Measurements from ENCODE around the gene GAS2L1.
"Not testable (repeated sequence)": the region's sequence is repeated elsewhere in the genome, so short reads cannot be mapped to it uniquely, and the experiment has no call there.

GAS2L1 gene

DNA sequence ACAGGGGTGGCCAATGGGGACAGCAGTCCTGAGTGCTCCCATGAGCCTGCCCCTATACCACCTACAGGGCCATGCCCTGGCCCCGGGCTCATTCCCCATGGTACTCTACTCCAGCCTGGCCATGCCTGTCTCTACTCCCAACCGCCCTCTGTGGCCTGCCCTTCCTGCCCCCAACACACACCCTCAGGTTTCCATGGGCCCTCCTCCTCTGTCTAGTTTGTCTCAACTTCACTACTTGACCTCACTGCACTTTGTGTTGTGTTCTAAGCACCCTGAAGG lies 35.3 kb downstream of the GAS2L1 start:
- H3K27ac ChIP-seq (ENCODE audit: insufficient read depth, low read length, poor library complexity, severe bottlenecking), result no peak overlapping the region
- H3K27me3 ChIP-seq (replicated peaks; ENCODE audit: control insufficient read depth, insufficient read depth, low read length, poor library complexity, severe bottlenecking), result no peaks in the 10 kb centered on the region
- no peaks in the 10 kb centered on the region for H3K9me3 ChIP-seq (ENCODE audit: control insufficient read depth, low read length)
- no peaks in the 10 kb centered on the region for H3K4me1 ChIP-seq (ENCODE audit: control insufficient read depth, insufficient read depth, low read length, poor library complexity, severe bottlenecking)
- no peak overlapping the region for H3K4me3 ChIP-seq (ENCODE audit: insufficient read depth, low read depth, low read length, poor library complexity, severe bottlenecking)
- DNase-seq, result no peak
- H3K36me3 ChIP-seq (ENCODE audit: control insufficient read depth, insufficient read depth, low read length), result peaks cover 81% of the 10 kb centered on the region

DNA sequence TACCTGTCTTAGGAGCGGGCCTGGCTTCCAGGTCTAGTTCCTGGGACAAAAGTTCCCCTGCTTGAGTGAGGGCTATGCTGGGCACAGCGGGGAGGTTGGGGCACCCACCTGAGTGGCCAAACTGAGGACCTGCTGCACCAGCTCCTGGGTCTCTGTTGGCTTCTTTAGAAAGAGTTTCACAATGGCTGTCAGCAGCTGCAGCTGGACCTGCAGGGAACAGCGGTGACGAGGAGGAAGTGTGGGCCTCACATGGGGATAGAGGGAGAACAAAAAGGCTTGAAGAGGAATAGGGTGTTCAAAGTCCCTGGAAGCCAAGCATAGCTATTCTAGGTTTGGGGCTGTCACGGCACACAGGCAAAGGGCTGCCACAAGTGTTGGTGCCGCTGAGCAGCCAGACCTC lies 35.7 kb downstream of the GAS2L1 start:
- Histone ChIP-seq H3K4me3 (ENCODE audit: insufficient read depth, low read depth, low read length, poor library complexity, severe bottlenecking) (no peak overlapping the region), H3K27ac (ENCODE audit: insufficient read depth, low read length, poor library complexity, severe bottlenecking) (no peak overlapping the region), H3K27me3 (replicated peaks; ENCODE audit: control insufficient read depth, insufficient read depth, low read length, poor library complexity, severe bottlenecking) (no peaks in the 10 kb centered on the region), H3K9me3 (ENCODE audit: control insufficient read depth, low read length) (no peaks in the 10 kb centered on the region), H3K4me1 (ENCODE audit: control insufficient read depth, insufficient read depth, low read length, poor library complexity, severe bottlenecking) (no peaks in the 10 kb centered on the region), H3K36me3 (ENCODE audit: control insufficient read depth, insufficient read depth, low read length) (peaks cover 81% of the 10 kb centered on the region)
- DNase-seq, result no peak

DNA sequence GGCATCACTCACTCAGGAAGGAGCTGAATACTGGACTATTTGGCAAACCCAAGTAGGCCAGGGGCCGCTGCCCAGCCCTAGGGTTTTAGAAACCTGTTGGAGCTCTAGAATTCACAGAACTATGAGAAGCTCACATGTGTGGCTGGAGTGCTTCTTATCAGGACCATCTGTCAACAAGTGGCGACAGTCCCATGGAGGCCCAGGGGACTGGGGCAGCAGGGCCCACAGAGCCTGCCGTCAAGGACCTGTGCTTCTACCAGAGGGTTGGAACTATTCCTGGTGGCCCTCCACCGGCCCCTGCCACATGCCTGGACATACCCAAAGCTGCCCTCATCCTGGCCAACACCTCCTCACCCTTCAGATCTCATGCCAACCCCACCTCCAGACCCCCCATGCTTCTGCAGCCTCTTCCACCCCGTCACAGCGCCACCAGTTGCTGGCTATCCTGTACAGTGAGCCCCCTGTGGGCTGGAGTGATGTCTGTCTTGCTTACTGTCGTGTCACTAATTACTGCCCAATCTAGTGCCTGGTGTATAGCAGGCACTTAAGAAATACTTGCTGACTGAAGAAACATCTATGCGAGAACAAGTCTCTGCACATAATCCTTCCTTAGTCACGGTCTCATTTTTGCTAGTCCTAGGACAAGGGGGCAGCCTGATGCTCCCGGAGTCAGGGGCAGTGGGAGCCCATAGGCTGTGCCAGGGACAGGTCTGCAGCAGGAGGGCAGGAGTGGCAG lies 36.3 kb downstream of the GAS2L1 start:
- Histone ChIP-seq H3K27me3 (replicated peaks; ENCODE audit: control insufficient read depth, insufficient read depth, low read length, poor library complexity, severe bottlenecking) (no peaks in the 10 kb centered on the region), H3K36me3 (ENCODE audit: control insufficient read depth, insufficient read depth, low read length) (peaks cover 82% of the 10 kb centered on the region), H3K9me3 (ENCODE audit: control insufficient read depth, low read length) (no peaks in the 10 kb centered on the region), H3K4me1 (ENCODE audit: control insufficient read depth, insufficient read depth, low read length, poor library complexity, severe bottlenecking) (no peaks in the 10 kb centered on the region), H3K27ac (ENCODE audit: insufficient read depth, low read length, poor library complexity, severe bottlenecking) (no peak overlapping the region), H3K4me3 (ENCODE audit: insufficient read depth, low read depth, low read length, poor library complexity, severe bottlenecking) (no peak overlapping the region)
- no peak for DNase-seq

DNA sequence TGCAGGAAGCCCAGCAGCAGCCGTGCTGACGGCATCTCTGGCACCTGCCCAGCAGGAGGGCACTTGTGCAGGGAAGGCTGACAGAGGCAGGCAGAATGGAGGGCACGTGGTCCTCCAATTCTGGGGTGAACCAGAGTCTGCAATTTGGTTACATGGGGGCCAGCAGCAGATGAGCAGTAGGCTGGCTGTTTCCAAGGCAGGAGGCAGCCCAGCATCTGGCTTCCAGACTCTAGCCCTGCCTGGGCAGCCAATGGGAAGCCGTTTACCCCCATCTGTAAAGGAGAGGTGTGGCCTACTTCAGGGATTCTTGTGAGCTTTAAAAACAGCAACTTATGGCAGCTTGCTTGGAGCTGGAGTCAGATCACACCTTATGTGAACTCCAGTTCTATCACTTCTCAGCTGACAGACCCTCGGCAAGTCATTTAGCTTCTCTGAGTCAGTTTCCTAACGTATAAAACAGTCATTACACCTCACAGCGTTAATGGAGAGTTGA lies 36.9 kb downstream of the GAS2L1 start:
- Histone ChIP-seq H3K27ac (ENCODE audit: insufficient read depth, low read length, poor library complexity, severe bottlenecking) (no peak overlapping the region), H3K4me1 (ENCODE audit: control insufficient read depth, insufficient read depth, low read length, poor library complexity, severe bottlenecking) (no peaks in the 10 kb centered on the region), H3K27me3 (replicated peaks; ENCODE audit: control insufficient read depth, insufficient read depth, low read length, poor library complexity, severe bottlenecking) (no peaks in the 10 kb centered on the region), H3K4me3 (ENCODE audit: insufficient read depth, low read depth, low read length, poor library complexity, severe bottlenecking) (no peak overlapping the region), H3K36me3 (ENCODE audit: control insufficient read depth, insufficient read depth, low read length) (peaks cover 78% of the 10 kb centered on the region), H3K9me3 (ENCODE audit: control insufficient read depth, low read length) (no peaks in the 10 kb centered on the region)
- no peak for DNase-seq

DNA sequence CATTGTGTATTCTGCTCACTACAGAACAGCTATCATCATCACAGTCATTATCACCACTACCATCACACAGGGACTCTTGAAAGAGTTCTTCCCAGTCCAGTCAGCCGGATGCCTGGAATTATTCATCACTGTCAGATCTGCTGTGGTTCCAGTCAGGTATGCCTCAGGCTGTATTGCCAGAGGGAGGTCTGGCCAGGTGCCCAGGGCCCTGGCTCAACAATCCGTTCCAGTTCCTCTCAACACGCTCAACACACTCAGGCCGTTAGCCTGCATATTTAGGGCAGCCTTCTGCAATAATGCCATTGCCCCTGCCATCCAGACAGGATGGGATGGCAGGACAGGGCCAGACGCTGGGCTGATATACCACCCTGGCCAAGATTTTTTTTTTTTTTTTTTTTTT lies 37.7 kb downstream of the GAS2L1 start:
- H3K36me3 ChIP-seq (ENCODE audit: control insufficient read depth, insufficient read depth, low read length), result peaks cover 78% of the 10 kb centered on the region
- no peak overlapping the region for H3K27ac ChIP-seq (ENCODE audit: insufficient read depth, low read length, poor library complexity, severe bottlenecking)
- no peaks in the 10 kb centered on the region for H3K9me3 ChIP-seq (ENCODE audit: control insufficient read depth, low read length)
- no peak overlapping the region for H3K4me3 ChIP-seq (ENCODE audit: insufficient read depth, low read depth, low read length, poor library complexity, severe bottlenecking)
- DNase-seq, result no peak
- no peaks in the 10 kb centered on the region for H3K27me3 ChIP-seq (replicated peaks; ENCODE audit: control insufficient read depth, insufficient read depth, low read length, poor library complexity, severe bottlenecking)
- no peaks in the 10 kb centered on the region for H3K4me1 ChIP-seq (ENCODE audit: control insufficient read depth, insufficient read depth, low read length, poor library complexity, severe bottlenecking)

DNA sequence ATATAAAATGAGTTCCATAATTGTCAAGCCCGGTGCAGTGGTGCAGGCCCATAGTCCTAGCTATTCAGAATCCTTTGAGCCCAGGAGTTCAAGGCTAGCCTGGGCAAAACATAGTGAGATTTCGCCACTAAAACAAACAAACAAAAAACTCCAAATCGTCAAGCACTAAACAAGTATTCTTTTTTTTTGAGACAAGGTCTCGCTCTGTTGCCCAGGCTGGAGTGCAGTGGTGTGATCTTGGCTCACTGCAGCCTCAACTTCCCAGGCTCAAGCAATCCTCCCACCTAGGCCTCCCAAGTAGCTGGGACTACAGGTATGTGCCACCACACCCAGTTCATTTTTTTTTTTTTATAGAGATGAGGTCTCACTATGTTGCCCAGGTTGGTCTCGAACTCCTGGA lies 38.4 kb downstream of the GAS2L1 start:
- H3K27ac ChIP-seq (ENCODE audit: insufficient read depth, low read length, poor library complexity, severe bottlenecking); H3K27me3 ChIP-seq (replicated peaks; ENCODE audit: control insufficient read depth, insufficient read depth, low read length, poor library complexity, severe bottlenecking); H3K4me3 ChIP-seq (ENCODE audit: insufficient read depth, low read depth, low read length, poor library complexity, severe bottlenecking); H3K9me3 ChIP-seq (ENCODE audit: control insufficient read depth, low read length); DNase-seq; H3K4me1 ChIP-seq (ENCODE audit: control insufficient read depth, insufficient read depth, low read length, poor library complexity, severe bottlenecking): not testable (repeated sequence)
- H3K36me3 ChIP-seq (ENCODE audit: control insufficient read depth, insufficient read depth, low read length), result peaks cover 76% of the 10 kb centered on the region

DNA sequence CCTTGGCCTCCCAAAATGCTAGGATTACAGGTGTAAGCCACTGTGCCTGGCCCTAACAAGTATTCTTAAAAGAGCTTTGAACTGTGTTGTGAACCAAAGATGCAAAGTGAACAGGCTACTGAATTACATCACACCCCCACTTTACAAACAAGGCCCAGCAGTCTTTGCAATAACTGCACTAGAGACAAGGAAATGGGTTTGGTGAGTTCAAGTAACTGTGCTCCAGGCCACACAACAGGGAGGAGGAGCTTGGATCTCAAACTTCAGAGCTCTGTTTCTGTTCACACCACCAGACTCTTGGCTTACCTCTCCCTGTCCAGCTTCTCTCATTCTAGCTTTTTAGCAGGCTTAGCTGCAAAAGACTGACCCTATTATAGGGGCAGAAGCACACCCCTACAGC lies 39.5 kb downstream of the GAS2L1 start:
- no peaks in the 10 kb centered on the region for H3K9me3 ChIP-seq (ENCODE audit: control insufficient read depth, low read length)
- no peaks in the 10 kb centered on the region for H3K27me3 ChIP-seq (replicated peaks; ENCODE audit: control insufficient read depth, insufficient read depth, low read length, poor library complexity, severe bottlenecking)
- H3K27ac ChIP-seq (ENCODE audit: insufficient read depth, low read length, poor library complexity, severe bottlenecking), result no peak overlapping the region
- DNase-seq, result no peak
- H3K4me3 ChIP-seq (ENCODE audit: insufficient read depth, low read depth, low read length, poor library complexity, severe bottlenecking), result no peak overlapping the region
- H3K36me3 ChIP-seq (ENCODE audit: control insufficient read depth, insufficient read depth, low read length), result peaks cover 76% of the 10 kb centered on the region
- H3K4me1 ChIP-seq (ENCODE audit: control insufficient read depth, insufficient read depth, low read length, poor library complexity, severe bottlenecking), result no peaks in the 10 kb centered on the region

DNA sequence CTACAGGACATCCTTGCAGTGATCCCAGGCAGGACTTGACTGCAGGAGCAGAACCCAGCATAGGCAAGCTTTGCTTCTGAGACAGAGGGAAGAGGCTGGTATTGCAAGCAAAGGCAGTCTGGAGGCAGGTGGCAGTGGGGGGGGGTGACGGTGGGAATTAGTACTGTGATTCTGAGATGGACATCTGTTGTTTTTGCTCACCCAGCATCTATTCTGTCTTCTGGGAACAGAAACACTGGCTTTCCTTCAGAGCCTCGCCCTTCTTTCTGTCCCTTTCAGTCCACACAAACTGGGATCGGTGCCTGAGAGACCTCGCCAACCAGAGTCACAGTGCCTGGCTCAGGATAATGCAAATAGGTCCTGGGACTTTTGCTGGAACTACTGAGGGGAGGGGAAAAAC lies 40.2 kb downstream of the GAS2L1 start:
- H3K4me1 ChIP-seq (ENCODE audit: control insufficient read depth, insufficient read depth, low read length, poor library complexity, severe bottlenecking), result no peaks in the 10 kb centered on the region

DNA sequence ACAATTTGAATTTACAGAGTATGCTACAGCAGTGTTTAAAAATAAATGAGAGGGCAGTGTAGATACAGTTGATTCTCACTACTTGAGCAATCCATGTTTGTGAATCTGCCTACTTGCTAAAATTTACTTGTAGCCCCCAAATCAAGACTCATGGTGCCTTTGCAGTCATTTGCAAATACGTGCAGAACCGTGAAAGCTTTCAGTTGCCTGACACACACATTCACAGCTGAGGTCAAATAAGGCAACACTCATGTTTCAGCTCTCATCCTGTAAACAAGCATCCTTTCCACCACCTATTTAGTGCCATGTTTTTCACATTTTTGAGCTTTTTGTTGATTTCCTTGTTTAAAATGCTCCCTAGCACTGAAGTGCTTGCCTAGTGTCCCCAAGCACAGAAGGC lies 41.6 kb downstream of the GAS2L1 start:
- H3K9me3 ChIP-seq (ENCODE audit: control insufficient read depth, low read length), result no peaks in the 10 kb centered on the region
- H3K36me3 ChIP-seq (ENCODE audit: control insufficient read depth, insufficient read depth, low read length), result peaks cover 78% of the 10 kb centered on the region
- H3K27ac ChIP-seq (ENCODE audit: insufficient read depth, low read length, poor library complexity, severe bottlenecking), result no peak overlapping the region
- no peaks in the 10 kb centered on the region for H3K27me3 ChIP-seq (replicated peaks; ENCODE audit: control insufficient read depth, insufficient read depth, low read length, poor library complexity, severe bottlenecking)
- no peak for DNase-seq
- H3K4me3 ChIP-seq (ENCODE audit: insufficient read depth, low read depth, low read length, poor library complexity, severe bottlenecking), result no peak overlapping the region
- H3K4me1 ChIP-seq (ENCODE audit: control insufficient read depth, insufficient read depth, low read length, poor library complexity, severe bottlenecking), result no peaks in the 10 kb centered on the region

More for the DNA sequence above, 40.2 kb downstream of the GAS2L1 start:
- H3K27ac ChIP-seq (ENCODE audit: insufficient read depth, low read length, poor library complexity, severe bottlenecking), result no peak overlapping the region
- H3K36me3 ChIP-seq (ENCODE audit: control insufficient read depth, insufficient read depth, low read length), result peaks cover 77% of the 10 kb centered on the region
- H3K4me3 ChIP-seq (ENCODE audit: insufficient read depth, low read depth, low read length, poor library complexity, severe bottlenecking), result no peak overlapping the region
- DNase-seq, result no peak
- H3K9me3 ChIP-seq (ENCODE audit: control insufficient read depth, low read length), result no peaks in the 10 kb centered on the region
- no peaks in the 10 kb centered on the region for H3K27me3 ChIP-seq (replicated peaks; ENCODE audit: control insufficient read depth, insufficient read depth, low read length, poor library complexity, severe bottlenecking)

DNA sequence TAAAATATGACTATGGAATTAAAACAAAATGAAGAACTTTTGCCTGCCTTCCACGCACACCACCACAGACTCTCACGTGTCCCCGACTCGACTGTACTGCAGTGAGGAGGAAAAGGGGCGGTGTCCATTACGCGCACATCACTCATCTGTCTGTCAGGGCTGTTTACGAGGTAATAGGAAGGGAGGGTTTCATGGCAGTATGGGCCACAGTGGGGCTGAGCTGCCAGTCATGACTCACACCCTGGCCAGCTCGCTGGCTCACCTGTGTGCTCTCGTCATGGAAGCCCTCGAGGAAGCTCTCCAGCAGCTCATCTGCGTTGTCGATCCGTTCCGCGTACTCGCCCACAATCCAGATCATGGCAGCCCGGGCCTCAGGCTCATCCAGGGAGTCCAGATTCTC lies 42.5 kb downstream of the GAS2L1 start:
- Histone ChIP-seq H3K27me3 (replicated peaks; ENCODE audit: control insufficient read depth, insufficient read depth, low read length, poor library complexity, severe bottlenecking) (no peaks in the 10 kb centered on the region), H3K9me3 (ENCODE audit: control insufficient read depth, low read length) (no peaks in the 10 kb centered on the region), H3K27ac (ENCODE audit: insufficient read depth, low read length, poor library complexity, severe bottlenecking) (no peak overlapping the region), H3K4me3 (ENCODE audit: insufficient read depth, low read depth, low read length, poor library complexity, severe bottlenecking) (no peak overlapping the region), H3K36me3 (ENCODE audit: control insufficient read depth, insufficient read depth, low read length) (peaks cover 80% of the 10 kb centered on the region), H3K4me1 (ENCODE audit: control insufficient read depth, insufficient read depth, low read length, poor library complexity, severe bottlenecking) (no peaks in the 10 kb centered on the region)
- no peak for DNase-seq
